Measurements from ENCODE around the gene FAM170B. TPM values are rescaled to one million over a fixed set of nuclear protein-coding genes. Genes with fewer than 3 reads are reported as not detected.

The FAM170B gene
- total RNA-seq (ENCODE audit: unreplicated experiment), result not detected
- long read RNA-seq, result 0 reads

GRCh38 chr10:49133706-49134248, at the start of gene FAM170B:
Gene FAM170B (minus strand): TSS chr10:49134021. CDS start chr10:49133918, 103 bp downstream.
- no peaks in the 10 kb centered on the region for H3K27me3 Mint-ChIP-seq (ENCODE audit: unreplicated experiment)
- no peak for DNase-seq
- no peak for TF ChIP-seq CTCF (IDR thresholded peaks at IDR 0.05; ENCODE audit: partially characterized antibody, unreplicated experiment)
- no peak within 1 kb of the TSS for H3K4me3 Mint-ChIP-seq (ENCODE audit: unreplicated experiment)
- H3K36me3 Mint-ChIP-seq (ENCODE audit: unreplicated experiment), result no peaks in the 10 kb centered on the region
- H3K9me3 Mint-ChIP-seq (ENCODE audit: unreplicated experiment), result peaks cover 8% of the 10 kb centered on the region
- H3K27ac Mint-ChIP-seq (ENCODE audit: unreplicated experiment), result no peak within 1 kb of the TSS
- H3K4me1 Mint-ChIP-seq (ENCODE audit: low read depth, unreplicated experiment), result peaks cover 4% of the 10 kb centered on the region

- DNase-seq, result no peak
- peaks cover 4% of the 10 kb centered on the region for H3K27me3 Mint-ChIP-seq (ENCODE audit: unreplicated experiment)
- peaks cover 5% of the 10 kb centered on the region for H3K9me3 Mint-ChIP-seq (ENCODE audit: unreplicated experiment)
- no peaks in the 10 kb centered on the region for H3K36me3 Mint-ChIP-seq (ENCODE audit: unreplicated experiment)
- H3K4me3 Mint-ChIP-seq (ENCODE audit: unreplicated experiment), result no peak overlapping the region
- no peak overlapping the region for H3K27ac Mint-ChIP-seq (ENCODE audit: unreplicated experiment)
- no peak for TF ChIP-seq CTCF (IDR thresholded peaks at IDR 0.05; ENCODE audit: partially characterized antibody, unreplicated experiment)
- peaks cover 10% of the 10 kb centered on the region for H3K4me1 Mint-ChIP-seq (ENCODE audit: low read depth, unreplicated experiment)
These were observed 49.0 kb upstream of the FAM170B start for GRCh38 chr10:49182776-49183175.

- H3K27me3 Mint-ChIP-seq (ENCODE audit: unreplicated experiment), result peaks cover 2% of the 10 kb centered on the region
- H3K4me1 Mint-ChIP-seq (ENCODE audit: low read depth, unreplicated experiment), result peaks cover 24% of the 10 kb centered on the region
- no peaks in the 10 kb centered on the region for H3K36me3 Mint-ChIP-seq (ENCODE audit: unreplicated experiment)
- peaks cover 5% of the 10 kb centered on the region for H3K9me3 Mint-ChIP-seq (ENCODE audit: unreplicated experiment)
- H3K4me3 Mint-ChIP-seq (ENCODE audit: unreplicated experiment), result no peak overlapping the region
- TF ChIP-seq CTCF (IDR thresholded peaks at IDR 0.05; ENCODE audit: partially characterized antibody, unreplicated experiment), result no peak
- DNase-seq, result no peak
- H3K27ac Mint-ChIP-seq (ENCODE audit: unreplicated experiment), result no peak overlapping the region
These were observed 46.6 kb upstream of the FAM170B start for GRCh38 chr10:49180444-49180860.

GRCh38 chr10:49179699-49180443, 46.0 kb upstream of the FAM170B start:
- no peak for TF ChIP-seq CTCF (IDR thresholded peaks at IDR 0.05; ENCODE audit: partially characterized antibody, unreplicated experiment)
- no peak overlapping the region for H3K4me3 Mint-ChIP-seq (ENCODE audit: unreplicated experiment)
- peaks cover 5% of the 10 kb centered on the region for H3K9me3 Mint-ChIP-seq (ENCODE audit: unreplicated experiment)
- DNase-seq, result no peak
- no peaks in the 10 kb centered on the region for H3K36me3 Mint-ChIP-seq (ENCODE audit: unreplicated experiment)
- H3K27ac Mint-ChIP-seq (ENCODE audit: unreplicated experiment), result no peak overlapping the region
- peaks cover 4% of the 10 kb centered on the region for H3K27me3 Mint-ChIP-seq (ENCODE audit: unreplicated experiment)
- H3K4me1 Mint-ChIP-seq (ENCODE audit: low read depth, unreplicated experiment), result peaks cover 30% of the 10 kb centered on the region
